Mesendoderm (in vitro differentiated cells): ENCODE measurements around the gene STAT5A.

Experiments used
- DNase-seq: peaks from one replicate; pipeline ENCODE4 v3.0.0; 2013
- H2AK5ac ChIP-seq: 2 replicates; pipeline ENCODE4 v1.6.1; 2013; ENCODE audit warnings: low read length, inconsistent platforms
- H2BK120ac ChIP-seq: 2 replicates; pipeline ENCODE4 v1.6.1; 2013; ENCODE audit warnings: low read depth, mild to moderate bottlenecking, low read length, moderate library complexity, mixed read lengths
- H2BK15ac ChIP-seq: replicated peaks from 2 replicates; pipeline ENCODE4 v1.6.1; 2013; ENCODE audit warnings: low read depth, mild to moderate bottlenecking, moderate library complexity
- H2BK5ac ChIP-seq: 2 replicates; pipeline ENCODE4 v1.6.1; 2013; ENCODE audit warnings: low read length, inconsistent platforms
- H3K18ac ChIP-seq: 2 replicates; pipeline ENCODE4 v1.6.1; 2013; ENCODE audit warnings: mild to moderate bottlenecking, low read length, mixed read lengths
- H3K23ac ChIP-seq: one replicate; pipeline ENCODE4 v1.6.1; 2013; ENCODE audit warnings: low read length
- H3K27ac ChIP-seq: 2 replicates; pipeline ENCODE4 v1.5.1; 2013; ENCODE audit warnings: low read depth, mild to moderate bottlenecking, inconsistent platforms, low read length, moderate library complexity
- H3K27me3 ChIP-seq: 2 replicates; pipeline ENCODE4 v1.6.1; 2013; ENCODE audit warnings: low read length, control low read depth, mild to moderate bottlenecking, inconsistent platforms; ENCODE audit not compliant: insufficient read depth, poor library complexity
- H3K36me3 ChIP-seq: 2 replicates; pipeline ENCODE4 v1.6.1; 2013; ENCODE audit warnings: low read length, inconsistent platforms; ENCODE audit not compliant: control insufficient read depth, insufficient read depth
- H3K4ac ChIP-seq: one replicate; pipeline ENCODE4 v1.6.1; 2013; ENCODE audit warnings: low read depth, mild to moderate bottlenecking, low read length, moderate library complexity
- H3K4me1 ChIP-seq: 2 replicates; pipeline ENCODE4 v1.6.1; 2013; ENCODE audit warnings: low read depth, low read length, inconsistent platforms; ENCODE audit not compliant: control insufficient read depth
- H3K4me2 ChIP-seq: 2 replicates; pipeline ENCODE4 v1.6.1; 2013; ENCODE audit warnings: low read length
- H3K4me3 ChIP-seq: 2 replicates; pipeline ENCODE4 v1.5.1; 2013; ENCODE audit warnings: mild to moderate bottlenecking, low read length
- H3K56ac ChIP-seq: one replicate; pipeline ENCODE4 v1.6.1; 2013; ENCODE audit warnings: low read length
- H3K79me1 ChIP-seq: 2 replicates; pipeline ENCODE4 v1.6.1; 2013; ENCODE audit warnings: low read length, inconsistent platforms
- H3K79me2 ChIP-seq: 2 replicates; pipeline ENCODE4 v1.6.1; 2013; ENCODE audit warnings: mild to moderate bottlenecking, low read length; ENCODE audit not compliant: control insufficient read depth, insufficient read depth
- H3K9ac ChIP-seq: 2 replicates; pipeline ENCODE4 v1.6.1; 2013; ENCODE audit warnings: low read length, inconsistent platforms
- H4K5ac ChIP-seq: one replicate; pipeline ENCODE4 v1.6.1; 2013; ENCODE audit warnings: low read length
- H4K8ac ChIP-seq: one replicate; pipeline ENCODE4 v1.6.1; 2013; ENCODE audit warnings: low read depth, mild to moderate bottlenecking, control low read depth, low read length, moderate library complexity
- WGBS: extraction: QIAGEN DNeasy Blood & Tissue Kit; methylation state at CpG from one replicate; pipeline ENCODE4 v1.1.7; 2013; ENCODE audit warnings: low lambda C conversion rate, missing lambda C conversion rate; ENCODE audit not compliant: insufficient coverage; ENCODE audit errors: extremely low coverage; 5-methylcytosine and 5-hydroxymethylcytosine counted together

Gene STAT5A

GRCh38 chr17:42308446-42308845 lies 20.1 kb downstream of the STAT5A start:
- no peak for DNase-seq
- Histone ChIP-seq H4K5ac (no peak overlapping the region), H3K18ac (no peak overlapping the region), H2BK15ac (no peak overlapping the region), H3K27ac (no peak overlapping the region), H3K23ac (no peak overlapping the region), H2AK5ac (no peak overlapping the region), H3K4ac (no peak overlapping the region), H3K4me3 (no peak overlapping the region), H3K9ac (no peak overlapping the region), H3K56ac (no peak overlapping the region), H2BK5ac (no peak overlapping the region), H4K8ac (no peak overlapping the region), H2BK120ac (no peak overlapping the region), H3K79me1 (no peaks in the 10 kb centered on the region), H3K4me2 (no peak overlapping the region), H3K36me3 (no peaks in the 10 kb centered on the region), H3K27me3 (no peaks in the 10 kb centered on the region), H3K79me2 (no peaks in the 10 kb centered on the region), H3K4me1 (peaks cover 2% of the 10 kb centered on the region)
- no CpG with 5 or more reads among the region's 7 CpGs for WGBS

DNA sequence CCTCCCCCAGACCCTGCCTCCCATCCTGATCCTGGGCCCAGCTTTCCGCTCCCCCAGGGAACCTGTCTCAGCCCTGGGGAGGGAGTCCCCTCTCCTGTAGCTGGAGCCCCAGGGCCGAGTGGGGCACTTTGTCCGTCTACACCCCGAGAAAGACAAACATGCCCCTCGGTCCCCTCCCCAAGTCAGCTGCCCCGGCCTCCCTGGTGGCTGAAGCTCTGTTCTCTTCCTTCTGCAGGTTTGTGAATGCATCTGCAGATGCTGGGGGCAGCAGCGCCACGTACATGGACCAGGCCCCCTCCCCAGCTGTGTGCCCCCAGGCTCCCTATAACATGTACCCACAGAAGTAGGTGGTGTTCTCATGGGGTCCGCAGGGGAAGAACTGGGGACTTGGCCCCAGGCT lies 20.8 kb downstream of the STAT5A start:
- H4K5ac ChIP-seq, result no peak overlapping the region
- H3K36me3 ChIP-seq, result no peaks in the 10 kb centered on the region
- no peak overlapping the region for H3K4ac ChIP-seq
- no peaks in the 10 kb centered on the region for H3K79me1 ChIP-seq
- no peak overlapping the region for H3K56ac ChIP-seq
- no peak overlapping the region for H3K4me3 ChIP-seq
- H3K4me2 ChIP-seq, result no peak overlapping the region
- H3K79me2 ChIP-seq, result no peaks in the 10 kb centered on the region
- no peak overlapping the region for H3K23ac ChIP-seq
- H2BK15ac ChIP-seq, result no peak overlapping the region
- no CpG with 5 or more reads among the region's 9 CpGs for WGBS
- no peak overlapping the region for H3K27ac ChIP-seq
- peaks cover 6% of the 10 kb centered on the region for H3K4me1 ChIP-seq
- no peak overlapping the region for H3K18ac ChIP-seq
- H2AK5ac ChIP-seq, result no peak overlapping the region
- no peak overlapping the region for H2BK120ac ChIP-seq
- H3K9ac ChIP-seq, result no peak overlapping the region
- no peak overlapping the region for H4K8ac ChIP-seq
- H2BK5ac ChIP-seq, result no peak overlapping the region
- no peaks in the 10 kb centered on the region for H3K27me3 ChIP-seq
- no peak for DNase-seq

- Histone ChIP-seq H3K27me3 (no peaks in the 10 kb centered on the region), H3K4ac (no peak overlapping the region), H3K4me2 (no peak overlapping the region), H2BK5ac (no peak overlapping the region), H3K36me3 (no peaks in the 10 kb centered on the region), H4K5ac (no peak overlapping the region), H3K27ac (no peak overlapping the region), H3K4me1 (peaks cover 6% of the 10 kb centered on the region), H3K56ac (no peak overlapping the region), H3K23ac (no peak overlapping the region), H3K18ac (no peak overlapping the region), H2AK5ac (no peak overlapping the region), H4K8ac (no peak overlapping the region), H2BK15ac (no peak overlapping the region), H3K4me3 (no peak overlapping the region), H3K9ac (no peak overlapping the region), H2BK120ac (no peak overlapping the region), H3K79me2 (no peaks in the 10 kb centered on the region), H3K79me1 (no peaks in the 10 kb centered on the region)
- no peak for DNase-seq
- no CpG with 5 or more reads among the region's 19 CpGs for WGBS
Measured at GRCh38 chr17:42309986-42310786, 21.9 kb downstream of the STAT5A start.

- Histone ChIP-seq H3K27ac (no peak overlapping the region), H4K5ac (no peak overlapping the region), H2BK15ac (no peak overlapping the region), H3K27me3 (no peaks in the 10 kb centered on the region), H3K18ac (no peak overlapping the region), H3K79me1 (no peaks in the 10 kb centered on the region), H3K9ac (no peak overlapping the region), H3K4me3 (no peak overlapping the region), H3K4me2 (no peak overlapping the region), H3K23ac (no peak overlapping the region), H3K4ac (no peak overlapping the region), H4K8ac (no peak overlapping the region), H3K4me1 (peaks cover 6% of the 10 kb centered on the region), H2AK5ac (no peak overlapping the region), H2BK120ac (no peak overlapping the region), H3K79me2 (no peaks in the 10 kb centered on the region), H3K36me3 (no peaks in the 10 kb centered on the region), H3K56ac (no peak overlapping the region), H2BK5ac (no peak overlapping the region)
- DNase-seq, result no peak
- no CpG with 5 or more reads among the region's 9 CpGs for WGBS
Measured at GRCh38 chr17:42310787-42311215, 22.5 kb downstream of the STAT5A start.

DNA sequence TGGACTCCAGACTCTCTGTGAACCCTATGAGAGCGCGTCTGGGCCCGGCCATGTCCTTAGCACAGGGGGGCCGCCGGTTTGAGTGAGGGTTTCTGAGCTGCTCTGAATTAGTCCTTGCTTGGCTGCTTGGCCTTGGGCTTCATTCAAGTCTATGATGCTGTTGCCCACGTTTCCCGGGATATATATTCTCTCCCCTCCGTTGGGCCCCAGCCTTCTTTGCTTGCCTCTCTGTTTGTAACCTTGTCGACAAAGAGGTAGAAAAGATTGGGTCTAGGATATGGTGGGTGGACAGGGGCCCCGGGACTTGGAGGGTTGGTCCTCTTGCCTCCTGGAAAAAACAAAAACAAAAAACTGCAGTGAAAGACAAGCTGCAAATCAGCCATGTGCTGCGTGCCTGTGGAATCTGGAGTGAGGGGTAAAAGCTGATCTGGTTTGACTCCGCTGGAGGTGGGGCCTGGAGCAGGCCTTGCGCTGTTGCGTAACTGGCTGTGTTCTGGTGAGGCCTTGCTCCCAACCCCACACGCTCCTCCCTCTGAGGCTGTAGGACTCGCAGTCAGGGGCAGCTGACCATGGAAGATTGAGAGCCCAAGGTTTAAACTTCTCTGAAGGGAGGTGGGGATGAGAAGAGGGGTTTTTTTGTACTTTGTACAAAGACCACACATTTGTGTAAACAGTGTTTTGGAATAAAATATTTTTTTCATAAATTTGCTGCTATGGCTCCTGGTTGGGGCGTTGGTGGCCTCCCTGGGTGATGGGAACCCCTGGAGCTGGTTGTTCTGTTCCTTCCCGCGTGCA lies 23.1 kb downstream of the STAT5A start:
- Histone ChIP-seq H3K4me2 (no peak overlapping the region), H3K56ac (peak overlapping the region; percentile 1), H4K5ac (no peak overlapping the region), H3K23ac (no peak overlapping the region), H3K27me3 (no peaks in the 10 kb centered on the region), H2BK120ac (no peak overlapping the region), H2AK5ac (no peak overlapping the region), H3K79me1 (no peaks in the 10 kb centered on the region), H3K27ac (no peak overlapping the region), H3K4ac (no peak overlapping the region), H3K18ac (no peak overlapping the region), H2BK5ac (no peak overlapping the region), H3K4me1 (peaks cover 6% of the 10 kb centered on the region), H3K9ac (no peak overlapping the region), H3K36me3 (no peaks in the 10 kb centered on the region), H2BK15ac (no peak overlapping the region), H3K4me3 (no peak overlapping the region), H4K8ac (no peak overlapping the region), H3K79me2 (no peaks in the 10 kb centered on the region)
- no CpG with 5 or more reads among the region's 19 CpGs for WGBS
- peak; percentile 82 for DNase-seq
